Uterus (tissue), 4 donors: Measurements from ENCODE around the gene ASPA. TPM values are rescaled to one million over a fixed set of nuclear protein-coding genes. Genes with fewer than 3 reads are reported as not detected.
A peak's percentile ranks its signal among the peaks of the same experiment; 100 is the strongest.

Experiments
- DNase-seq, 2 donors: peaks; one replicate each; pipeline ENCODE4 v3.0.0-alpha.2; 2019 to 2020
- H3K27ac ChIP-seq, 2 donors: fragments of 200-600 bp; sonication (generic); 1 replicate in 1 of 2; 2 replicates in 1 of 2; pipeline ENCODE4 v1.5.1; 2016 to 2018
- H3K27me3 ChIP-seq, 2 donors: fragments of 200-600 bp; sonication (generic); one replicate each; pipeline ENCODE4 v1.5.1; 2018 to 2019; ENCODE audit warnings: control low read depth in 1 of 2
- H3K36me3 ChIP-seq, 2 donors: fragments of 200-600 bp; sonication (generic); one replicate each; pipeline ENCODE4 v1.5.1; 2019; ENCODE audit warnings: control low read depth in 1 of 2
- H3K4me1 ChIP-seq, 2 donors: fragments of 200-600 bp; sonication (generic); one replicate each; pipeline ENCODE4 v1.5.1; 2018 to 2019; ENCODE audit warnings: control low read depth in 1 of 2
- H3K4me3 ChIP-seq, 2 donors: fragments of 200-600 bp; sonication (generic); 1 replicate in 1 of 2; 2 replicates in 1 of 2; pipeline ENCODE4 v1.5.1; 2018 to 2019; ENCODE audit warnings: mild to moderate bottlenecking in 1 of 2
- H3K9me3 ChIP-seq, 2 donors: fragments of 200-600 bp; sonication (generic); one replicate each; pipeline ENCODE4 v1.5.1; 2019; ENCODE audit warnings: control low read depth in 1 of 2
- POLR2A ChIP-seq, 2 donors: fragments of 450-650 bp; IDR thresholded peaks; one replicate each; pipeline ENCODE4 v1.6.1; 2016; ENCODE audit warnings: antibody characterized with exemption in 2 of 2, mild to moderate bottlenecking in 1 of 2, moderate library complexity in 1 of 2
- intact Hi-C: fragments of 100-400 bp; cut with DNase I; formaldehyde crosslinking; loops from one replicate; pipeline ENCODE4 v1.15.1; 2023; ENCODE audit warnings: low total_unique reads
- total RNA-seq, 4 donors: library from RNA; depleted of rRNA in 3 of 4; stranded (reverse); fragments of >200 nt in 3 of 4; gene quantifications; one replicate each; pipeline versions ENCODE4 v1.1.0 to v1.2.4, GENCODE V29; 2014 to 2023
- TF ChIP-seq, protein P1 (sequence below), 4 experiments: fragments of 200-600 bp in 2 of 4; fragments of 450-650 bp in 2 of 4; sonication (generic) in 2 of 4; IDR thresholded peaks; one replicate each; pipeline ENCODE4 v1.5.1; 2016 to 2019; ENCODE audit warnings: antibody characterized with exemption in 4 of 4, mild to moderate bottlenecking in 2 of 4, moderate library complexity in 1 of 4
- donor health status: DM: yes; HTN: yes; CAD: no.

Gene ASPA
- total RNA-seq, 4 donors from 2014 or later = 1.3 to 19.4 (median 12.1) TPM

DNA sequence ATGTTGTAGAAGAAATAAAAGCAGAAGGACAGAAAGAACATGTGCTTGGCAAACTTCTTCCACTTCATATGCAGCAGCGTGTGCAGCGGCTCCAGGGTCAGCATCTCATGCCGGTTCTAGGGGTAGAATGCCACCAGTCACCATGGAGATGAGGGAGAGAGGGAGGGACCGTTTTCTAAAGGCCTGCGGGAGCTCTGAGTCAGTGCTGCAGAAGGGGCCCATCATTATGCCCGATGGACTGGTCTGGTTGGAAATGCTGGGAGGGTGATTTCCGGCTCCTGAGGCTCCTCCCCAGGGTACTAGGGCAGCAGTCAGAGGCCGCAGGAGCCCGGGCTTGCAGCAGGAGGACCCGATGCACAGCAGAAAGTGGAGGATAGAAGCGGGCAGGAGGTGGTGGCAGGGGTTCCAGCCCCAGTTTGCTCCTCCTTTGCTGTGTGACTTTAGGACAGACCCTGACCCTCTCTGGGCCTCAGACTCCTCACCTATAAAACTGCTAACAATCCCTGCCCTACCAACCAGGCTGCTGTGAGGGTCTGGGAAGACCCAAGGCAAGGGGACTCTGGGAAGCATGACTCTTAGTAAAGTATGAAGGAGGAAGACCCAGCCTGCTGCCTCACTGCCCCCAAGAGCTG lies 53.2 kb downstream of the ASPA start:
- Histone ChIP-seq H3K27ac (no peak overlapping the region), H3K4me1 (no peaks in the 10 kb centered on the region), H3K27me3 (no peaks in the 10 kb centered on the region), H3K9me3 (no peaks in the 10 kb centered on the region), H3K4me3 (no peak overlapping the region), H3K36me3 (no peaks in the 10 kb centered on the region)
- no peak for DNase-seq
- intact Hi-C loops = no loop called here
- TF ChIP-seq, protein P1, sequence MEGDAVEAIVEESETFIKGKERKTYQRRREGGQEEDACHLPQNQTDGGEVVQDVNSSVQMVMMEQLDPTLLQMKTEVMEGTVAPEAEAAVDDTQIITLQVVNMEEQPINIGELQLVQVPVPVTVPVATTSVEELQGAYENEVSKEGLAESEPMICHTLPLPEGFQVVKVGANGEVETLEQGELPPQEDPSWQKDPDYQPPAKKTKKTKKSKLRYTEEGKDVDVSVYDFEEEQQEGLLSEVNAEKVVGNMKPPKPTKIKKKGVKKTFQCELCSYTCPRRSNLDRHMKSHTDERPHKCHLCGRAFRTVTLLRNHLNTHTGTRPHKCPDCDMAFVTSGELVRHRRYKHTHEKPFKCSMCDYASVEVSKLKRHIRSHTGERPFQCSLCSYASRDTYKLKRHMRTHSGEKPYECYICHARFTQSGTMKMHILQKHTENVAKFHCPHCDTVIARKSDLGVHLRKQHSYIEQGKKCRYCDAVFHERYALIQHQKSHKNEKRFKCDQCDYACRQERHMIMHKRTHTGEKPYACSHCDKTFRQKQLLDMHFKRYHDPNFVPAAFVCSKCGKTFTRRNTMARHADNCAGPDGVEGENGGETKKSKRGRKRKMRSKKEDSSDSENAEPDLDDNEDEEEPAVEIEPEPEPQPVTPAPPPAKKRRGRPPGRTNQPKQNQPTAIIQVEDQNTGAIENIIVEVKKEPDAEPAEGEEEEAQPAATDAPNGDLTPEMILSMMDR (IDR thresholded peaks at IDR 0.05) = no peak
- no peak for TF ChIP-seq POLR2A (IDR thresholded peaks at IDR 0.05)

DNA sequence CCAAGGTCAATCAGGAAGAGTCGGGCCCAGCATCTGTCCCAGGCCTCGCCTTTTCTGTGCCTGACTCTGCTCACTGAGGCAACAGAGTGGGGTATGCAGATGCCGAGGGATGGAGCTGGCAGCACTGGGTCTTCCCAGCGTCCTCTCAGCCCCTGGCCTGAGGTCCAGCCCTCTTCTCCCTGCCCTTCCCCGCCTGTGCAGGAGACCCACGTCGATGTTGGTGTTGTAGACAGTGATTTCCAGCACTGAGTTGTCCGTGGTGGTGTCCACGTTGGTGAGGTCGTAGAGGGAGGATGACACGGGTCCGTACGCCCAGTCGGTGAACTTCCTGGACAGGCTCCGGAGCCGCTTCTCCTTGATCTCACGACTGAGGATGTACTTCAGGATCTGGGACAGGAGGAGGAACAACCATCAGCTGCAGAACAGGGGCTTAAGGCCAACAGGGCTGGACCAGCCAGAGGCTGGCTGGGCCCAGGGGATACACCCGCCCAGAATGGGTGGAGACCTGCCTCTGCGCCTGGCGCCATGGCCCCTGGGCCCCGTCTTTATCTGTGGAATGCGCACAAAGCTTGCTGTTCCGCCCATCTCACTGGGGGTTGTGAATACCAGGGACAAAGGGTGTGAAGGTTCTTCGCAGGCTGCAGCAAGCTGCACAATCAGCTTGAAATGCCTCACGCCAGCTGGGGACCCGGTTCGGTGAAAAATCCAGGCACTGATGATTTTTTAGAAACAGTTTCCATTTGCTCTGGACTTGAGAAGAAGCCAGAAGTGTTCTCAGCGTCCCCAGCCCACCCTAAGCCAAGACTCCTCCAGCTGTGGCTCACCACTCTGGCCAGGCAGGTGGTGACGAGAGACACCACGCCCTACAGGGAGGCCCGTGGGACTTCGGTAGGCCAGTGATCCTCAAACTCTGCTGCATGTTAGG lies 54.3 kb downstream of the ASPA start:
- Histone ChIP-seq H3K4me1 (no peaks in the 10 kb centered on the region), H3K4me3 (no peak overlapping the region), H3K9me3 (no peaks in the 10 kb centered on the region), H3K27me3 (no peaks in the 10 kb centered on the region), H3K36me3 (no peaks in the 10 kb centered on the region), H3K27ac (no peak overlapping the region)
- intact Hi-C loops = no loop called here
- DNase-seq = peak in 1 of 2 donors; percentile 77
- TF ChIP-seq POLR2A (IDR thresholded peaks at IDR 0.05) = no peak
- TF ChIP-seq, protein P1 (IDR thresholded peaks at IDR 0.05) = no peak

DNA sequence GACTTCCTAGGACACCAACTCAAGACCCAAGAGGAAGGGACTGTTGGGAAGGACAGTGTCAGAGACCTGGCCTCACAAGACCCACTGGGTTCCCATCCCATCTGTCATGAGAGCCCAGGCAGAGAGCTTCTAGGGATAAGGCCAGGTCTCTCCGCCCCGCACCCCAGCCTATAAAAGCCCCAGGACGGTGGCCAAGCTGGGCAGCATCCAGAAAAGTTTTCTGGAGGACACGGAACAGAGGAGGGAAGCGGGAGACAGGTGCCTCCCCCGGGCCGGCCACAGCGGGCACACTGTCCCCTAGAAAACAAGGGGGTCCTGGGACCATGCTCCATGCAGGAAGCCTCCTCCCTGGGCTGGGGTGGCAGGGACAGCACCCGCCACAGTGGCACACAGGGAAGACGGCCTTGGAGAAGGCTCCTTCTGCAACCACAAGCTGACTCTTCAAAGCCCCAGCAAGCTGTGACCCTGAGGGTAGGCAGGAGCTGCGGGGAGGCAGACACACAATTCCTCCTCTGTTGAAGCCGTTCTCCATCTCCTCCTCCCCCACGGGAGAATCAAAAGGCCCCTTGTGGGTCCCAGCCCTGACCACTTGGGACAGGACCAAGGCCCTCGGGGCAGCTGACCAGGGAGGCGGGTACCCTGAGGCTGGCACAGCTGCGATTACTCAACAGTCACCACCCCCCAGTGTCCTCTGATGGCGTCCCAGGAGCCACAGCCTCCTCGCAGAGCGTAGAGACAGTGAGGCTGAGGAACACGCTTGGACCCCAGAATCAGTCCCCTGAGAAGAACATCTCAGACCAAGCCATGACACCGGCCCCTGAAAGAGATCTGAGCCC lies 55.7 kb downstream of the ASPA start:
- DNase-seq = no peak
- Histone ChIP-seq H3K27me3 (no peaks in the 10 kb centered on the region), H3K36me3 (no peaks in the 10 kb centered on the region), H3K27ac (no peak overlapping the region), H3K9me3 (no peaks in the 10 kb centered on the region), H3K4me1 (peaks cover 0 to 3% of the 10 kb centered on the region in 2 donors), H3K4me3 (no peak overlapping the region)
- intact Hi-C loops = no loop called here
- TF ChIP-seq, protein P1 (IDR thresholded peaks at IDR 0.05) = no peak
- no peak for TF ChIP-seq POLR2A (IDR thresholded peaks at IDR 0.05)

DNA sequence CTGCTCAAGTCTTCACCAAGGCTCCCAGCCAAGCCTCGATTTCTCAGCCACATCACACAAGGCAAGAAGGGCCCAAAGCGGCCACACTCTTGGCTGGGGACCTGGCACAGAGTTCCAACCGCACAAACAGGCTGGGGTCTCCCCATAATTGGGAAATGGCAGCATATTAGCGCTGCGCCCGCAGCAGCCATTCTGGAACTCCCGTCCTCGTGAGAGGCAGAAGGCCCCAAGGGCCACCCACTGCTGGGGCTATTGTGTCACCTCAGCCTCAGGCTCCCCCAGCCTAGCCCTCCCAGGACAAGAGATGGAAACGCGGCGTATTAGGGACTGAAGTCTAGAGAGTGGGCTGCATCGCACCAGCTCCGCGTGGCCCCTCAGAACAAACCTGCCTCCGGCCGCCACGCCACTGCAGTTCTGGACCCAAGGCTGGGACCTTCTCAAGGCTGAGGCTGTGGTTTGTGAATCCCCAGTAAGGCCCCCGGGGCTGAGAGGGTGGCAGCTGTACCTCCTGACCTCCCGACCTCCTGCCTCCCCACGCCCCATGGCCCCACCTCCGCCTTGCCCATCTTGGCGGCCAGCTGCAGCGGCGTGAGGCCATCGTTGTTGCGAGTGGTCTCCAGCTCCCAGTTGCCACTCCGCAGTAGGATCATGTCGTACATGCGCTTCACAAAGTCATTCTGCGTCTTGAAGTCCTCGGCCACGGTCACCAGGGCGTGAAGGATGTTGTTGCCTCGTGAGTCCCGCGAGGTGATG lies 56.5 kb downstream of the ASPA start:
- DNase-seq = no peak
- intact Hi-C loops = no loop called here

More for the DNA sequence above, 56.5 kb downstream of the ASPA start:
- H3K4me1 ChIP-seq = peaks cover 0 to 3% of the 10 kb centered on the region in 2 donors
- no peaks in the 10 kb centered on the region for H3K27me3 ChIP-seq
- no peaks in the 10 kb centered on the region for H3K36me3 ChIP-seq
- TF ChIP-seq, protein P1 (IDR thresholded peaks at IDR 0.05) = no peak
- TF ChIP-seq POLR2A (IDR thresholded peaks at IDR 0.05) = no peak
- no peaks in the 10 kb centered on the region for H3K9me3 ChIP-seq
- no peak overlapping the region for H3K4me3 ChIP-seq
- no peak overlapping the region for H3K27ac ChIP-seq
